ENCODE measurements around the gene VAT1L. TPM values are rescaled to one million over a fixed set of nuclear protein-coding genes. Genes with fewer than 3 reads are reported as not detected.

Gene VAT1L
- total and polyA plus RNA-seq, 2 donors (not counting 3 experiments of a cell fraction or from before 2014, with no cell fraction given), result 0.46 to 1.5 TPM

DNA sequence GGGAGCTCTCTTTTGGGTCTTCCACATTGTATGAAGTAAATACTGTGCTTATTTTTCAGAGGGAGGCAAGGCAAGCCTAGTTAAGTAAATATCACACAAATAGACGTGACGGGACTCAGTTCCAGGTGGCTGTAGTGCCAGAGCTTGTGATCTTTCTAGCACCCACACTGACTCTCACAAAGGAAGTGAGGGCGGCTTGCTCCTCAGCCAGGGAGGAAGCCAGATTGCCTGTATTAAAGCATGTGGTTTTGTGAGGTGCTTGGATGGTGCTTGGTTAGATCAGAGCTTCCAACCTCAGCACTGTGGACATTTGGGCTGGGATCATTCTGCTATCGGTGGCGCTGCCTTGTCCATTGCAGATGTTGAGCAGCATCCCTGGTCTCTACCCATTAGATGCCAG lies 80.1 kb downstream of the VAT1L start:
- Histone ChIP-seq H3K4me1 (ENCODE audit: control insufficient read depth, extremely low read depth, insufficient read depth, low read length) (peaks cover 3% of the 10 kb centered on the region), H3K4me3 (replicated peaks in 1 of 3; ENCODE audit: insufficient read depth in 1 of 3, low read depth in 1 of 3, low read length in 3 of 3) (no peak overlapping the region), H3K9ac (replicated peaks; ENCODE audit: extremely low read depth, insufficient read depth, low read length) (no peak overlapping the region), H3K9me3 (replicated peaks; ENCODE audit: control insufficient read depth, insufficient read depth, low read length) (no peaks in the 10 kb centered on the region), H3K4me2 (ENCODE audit: insufficient read depth, low read length) (no peak overlapping the region), H3K9me1 (replicated peaks; ENCODE audit: control insufficient read depth, extremely low read depth, insufficient read depth, low read length) (no peaks in the 10 kb centered on the region), H3K27ac (ENCODE audit: insufficient read depth, low read depth, low read length) (no peak overlapping the region), H3K27me3 (ENCODE audit: control insufficient read depth in 2 of 2, insufficient read depth in 2 of 2, low read length in 2 of 2) (peaks cover 2 to 3% of the 10 kb centered on the region in 2 experiments), H2AFZ (ENCODE audit: low read depth, low read length) (no peak overlapping the region), H3K36me3 (ENCODE audit: control insufficient read depth in 2 of 2, extremely low read depth in 1 of 2, insufficient read depth in 2 of 2, low read length in 2 of 2) (no peaks in the 10 kb centered on the region), H4K20me1 (replicated peaks; ENCODE audit: control insufficient read depth, extremely low read depth, insufficient read depth, low read length) (no peaks in the 10 kb centered on the region), H3K79me2 (ENCODE audit: control insufficient read depth, insufficient read depth, low read length) (no peaks in the 10 kb centered on the region)
- no peak for FAIRE-seq
- no TSS peak for BruUV-seq (replicated peaks)
- TF ChIP-seq, protein P1, sequence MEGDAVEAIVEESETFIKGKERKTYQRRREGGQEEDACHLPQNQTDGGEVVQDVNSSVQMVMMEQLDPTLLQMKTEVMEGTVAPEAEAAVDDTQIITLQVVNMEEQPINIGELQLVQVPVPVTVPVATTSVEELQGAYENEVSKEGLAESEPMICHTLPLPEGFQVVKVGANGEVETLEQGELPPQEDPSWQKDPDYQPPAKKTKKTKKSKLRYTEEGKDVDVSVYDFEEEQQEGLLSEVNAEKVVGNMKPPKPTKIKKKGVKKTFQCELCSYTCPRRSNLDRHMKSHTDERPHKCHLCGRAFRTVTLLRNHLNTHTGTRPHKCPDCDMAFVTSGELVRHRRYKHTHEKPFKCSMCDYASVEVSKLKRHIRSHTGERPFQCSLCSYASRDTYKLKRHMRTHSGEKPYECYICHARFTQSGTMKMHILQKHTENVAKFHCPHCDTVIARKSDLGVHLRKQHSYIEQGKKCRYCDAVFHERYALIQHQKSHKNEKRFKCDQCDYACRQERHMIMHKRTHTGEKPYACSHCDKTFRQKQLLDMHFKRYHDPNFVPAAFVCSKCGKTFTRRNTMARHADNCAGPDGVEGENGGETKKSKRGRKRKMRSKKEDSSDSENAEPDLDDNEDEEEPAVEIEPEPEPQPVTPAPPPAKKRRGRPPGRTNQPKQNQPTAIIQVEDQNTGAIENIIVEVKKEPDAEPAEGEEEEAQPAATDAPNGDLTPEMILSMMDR (IDR thresholded peaks at IDR 0.05; ENCODE audit: extremely low read depth in 1 of 2, insufficient read depth in 1 of 2, low read depth in 1 of 2, low read length in 2 of 2), result no peak
- TF ChIP-seq, protein P2, sequence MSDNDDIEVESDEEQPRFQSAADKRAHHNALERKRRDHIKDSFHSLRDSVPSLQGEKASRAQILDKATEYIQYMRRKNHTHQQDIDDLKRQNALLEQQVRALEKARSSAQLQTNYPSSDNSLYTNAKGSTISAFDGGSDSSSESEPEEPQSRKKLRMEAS (IDR thresholded peaks at IDR 0.05; ENCODE audit: insufficient read depth, insufficient read length), result no peak
- no peak for TF ChIP-seq POLR2AphosphoS5 (IDR thresholded peaks at IDR 0.05; ENCODE audit: insufficient read depth, low read depth, low read length)
- TF ChIP-seq FOS (IDR thresholded peaks at IDR 0.05; ENCODE audit: borderline replicate concordance, insufficient read depth, low read length), result no peak
- TF ChIP-seq GATA2 (IDR thresholded peaks at IDR 0.05; ENCODE audit: insufficient read depth, insufficient read length, low read depth, low read length), result no peak
- no peak for TF ChIP-seq MYC (IDR thresholded peaks at IDR 0.05; ENCODE audit: low read depth, low read length)
- no peak for TF ChIP-seq POLR2A (IDR thresholded peaks at IDR 0.05; ENCODE audit: low read depth, low read length)
- no peak for TF ChIP-seq EZH2 (IDR thresholded peaks at IDR 0.05; ENCODE audit: borderline replicate concordance, low read depth, low read length, severe bottlenecking)
- TF ChIP-seq JUN (IDR thresholded peaks at IDR 0.05; ENCODE audit: borderline replicate concordance, insufficient read depth, insufficient read length, low read depth), result no peak
- dilution Hi-C loops (cut with MboI; ENCODE audit: extremely low pct_ligation_motif_present, low sequenced_read_pairs) (no loop called here), intact Hi-C loops (cut with micrococcal nuclease) (no loop called here)
- ChIA-PET POLR2A (no interaction called here), CTCF (interaction anchor here (1.0 kb wide), 1 partner anchor 12 kb away, joined by 3 read pairs; no protein-coding TSS in a partner anchor)
- no peak for DNase-seq (ENCODE audit: low read depth, low spot score)
